Amniotic epithelial cell (primary cell): ENCODE results near the gene MRAP2.
"Not testable (repeated sequence)": the region's sequence is repeated elsewhere in the genome, so short reads cannot be mapped to it uniquely, and the experiment has no call there.

Experiments
- DNase-seq: peaks from one replicate; pipeline ENCODE4 v3.0.0-alpha.2; 2010; ENCODE audit warnings: low read depth

MRAP2 gene

GRCh38 chr6:84077645-84078044, 44.1 kb downstream of the MRAP2 start:
- DNase-seq: no peak

GRCh38 chr6:84078335-84078734, 44.8 kb downstream of the MRAP2 start:
- DNase-seq: no peak

- DNase-seq: no peak
Observed at GRCh38 chr6:84081222-84081621, 47.6 kb downstream of the MRAP2 start.

GRCh38 chr6:84082689-84083265, 49.2 kb downstream of the MRAP2 start:
- no peak for DNase-seq

- not testable (repeated sequence) for DNase-seq
Observed at GRCh38 chr6:84084705-84085104, 51.1 kb downstream of the MRAP2 start.

GRCh38 chr6:84086056-84086455, 52.5 kb downstream of the MRAP2 start:
- no peak for DNase-seq

- no peak for DNase-seq
Observed at GRCh38 chr6:84086545-84087429, 53.2 kb downstream of the MRAP2 start.

GRCh38 chr6:84089081-84089480, 55.5 kb downstream of the MRAP2 start:
- no peak for DNase-seq

- no peak for DNase-seq
Observed at GRCh38 chr6:84089552-84089951, 56.0 kb downstream of the MRAP2 start.

GRCh38 chr6:84093441-84094435, 60.2 kb downstream of the MRAP2 start:
- no peak for DNase-seq

- DNase-seq: no peak
Observed at GRCh38 chr6:84095156-84095555, 61.6 kb downstream of the MRAP2 start.

- no peak for DNase-seq
Observed at GRCh38 chr6:84103029-84103428, 69.5 kb downstream of the MRAP2 start.

- DNase-seq: not testable (repeated sequence)
Observed at GRCh38 chr6:84105215-84105924, 71.8 kb downstream of the MRAP2 start.

GRCh38 chr6:84107495-84107894, 73.9 kb downstream of the MRAP2 start:
- DNase-seq: no peak

GRCh38 chr6:84111351-84111750, 77.8 kb downstream of the MRAP2 start:
- DNase-seq: not testable (repeated sequence)

- DNase-seq: not testable (repeated sequence)
Observed at GRCh38 chr6:84114933-84115594, 81.5 kb downstream of the MRAP2 start.

GRCh38 chr6:84118191-84118590, 84.6 kb downstream of the MRAP2 start:
- DNase-seq: no peak

GRCh38 chr6:84119277-84119676, 85.7 kb downstream of the MRAP2 start:
- DNase-seq: no peak

GRCh38 chr6:84123186-84123585, 89.6 kb downstream of the MRAP2 start:
- DNase-seq: no peak

GRCh38 chr6:84129588-84129987, 96.0 kb downstream of the MRAP2 start:
- not testable (repeated sequence) for DNase-seq

GRCh38 chr6:84133385-84133784, 99.8 kb downstream of the MRAP2 start:
- not testable (repeated sequence) for DNase-seq
